C4-2B (cell line): ENCODE data around the gene OR4C6.

Source experiments
- ZFX ChIP-seq: fragments of 450-650 bp; IDR thresholded peaks from 2 replicates; pipeline ENCODE4 v1.6.1; 2017
- TF ChIP-seq, protein P1 (sequence below): fragments of 450-650 bp; conservative IDR thresholded peaks from 2 replicates; pipeline ENCODE4 v1.5.1; 2017; ENCODE audit warnings: mild to moderate bottlenecking

GRCh38 chr11:55673860-55674259 lies 11.9 kb downstream of the OR4C6 start:
- TF ChIP-seq, protein P1, sequence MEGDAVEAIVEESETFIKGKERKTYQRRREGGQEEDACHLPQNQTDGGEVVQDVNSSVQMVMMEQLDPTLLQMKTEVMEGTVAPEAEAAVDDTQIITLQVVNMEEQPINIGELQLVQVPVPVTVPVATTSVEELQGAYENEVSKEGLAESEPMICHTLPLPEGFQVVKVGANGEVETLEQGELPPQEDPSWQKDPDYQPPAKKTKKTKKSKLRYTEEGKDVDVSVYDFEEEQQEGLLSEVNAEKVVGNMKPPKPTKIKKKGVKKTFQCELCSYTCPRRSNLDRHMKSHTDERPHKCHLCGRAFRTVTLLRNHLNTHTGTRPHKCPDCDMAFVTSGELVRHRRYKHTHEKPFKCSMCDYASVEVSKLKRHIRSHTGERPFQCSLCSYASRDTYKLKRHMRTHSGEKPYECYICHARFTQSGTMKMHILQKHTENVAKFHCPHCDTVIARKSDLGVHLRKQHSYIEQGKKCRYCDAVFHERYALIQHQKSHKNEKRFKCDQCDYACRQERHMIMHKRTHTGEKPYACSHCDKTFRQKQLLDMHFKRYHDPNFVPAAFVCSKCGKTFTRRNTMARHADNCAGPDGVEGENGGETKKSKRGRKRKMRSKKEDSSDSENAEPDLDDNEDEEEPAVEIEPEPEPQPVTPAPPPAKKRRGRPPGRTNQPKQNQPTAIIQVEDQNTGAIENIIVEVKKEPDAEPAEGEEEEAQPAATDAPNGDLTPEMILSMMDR, result no peak
- no peak for TF ChIP-seq ZFX
